H9 (cell line): ENCODE data around the gene MYO1D. TPM values are rescaled to one million over a fixed set of nuclear protein-coding genes. Genes with fewer than 3 reads are reported as not detected.

Experiments used
- DNase-seq: peaks from one replicate; pipeline ENCODE4 v3.0.0-alpha.2; 2017
- H2AFZ ChIP-seq: one replicate; pipeline ENCODE4 v1.6.1; 2013; ENCODE audit warnings: mild to moderate bottlenecking, low read length, control low read depth, moderate library complexity
- H2AK5ac ChIP-seq: 2 replicates; pipeline ENCODE4 v1.6.1; 2013; ENCODE audit warnings: low read length, control low read depth, mixed read lengths; ENCODE audit not compliant: insufficient read length
- H2BK120ac ChIP-seq: one replicate; pipeline ENCODE4 v1.6.1; 2013; ENCODE audit warnings: low read depth, mild to moderate bottlenecking, low read length, control low read depth, inconsistent platforms; ENCODE audit not compliant: poor library complexity, severe bottlenecking
- H2BK12ac ChIP-seq: 2 replicates; pipeline ENCODE4 v1.6.1; 2013; ENCODE audit warnings: low read length, control low read depth, mixed read lengths, low read depth; ENCODE audit not compliant: insufficient read length
- H2BK15ac ChIP-seq: 2 replicates; pipeline ENCODE4 v1.6.1; 2013; ENCODE audit warnings: low read depth, low read length, control low read depth
- H2BK20ac ChIP-seq: one replicate; pipeline ENCODE4 v1.6.1; 2013; ENCODE audit warnings: low read depth, mild to moderate bottlenecking, low read length, control low read depth, inconsistent platforms; ENCODE audit not compliant: poor library complexity, severe bottlenecking
- H2BK5ac ChIP-seq: 2 replicates; pipeline ENCODE4 v1.6.1; 2013; ENCODE audit warnings: low read length, control low read depth, mixed read lengths; ENCODE audit not compliant: insufficient read length
- H3K14ac ChIP-seq: 2 replicates; pipeline ENCODE4 v1.6.1; 2013; ENCODE audit warnings: low read length, control low read depth; ENCODE audit not compliant: insufficient read depth
- H3K18ac ChIP-seq: 2 replicates; pipeline ENCODE4 v1.6.1; 2013; ENCODE audit warnings: low read depth, mild to moderate bottlenecking, mixed read lengths, low read length, control low read depth; ENCODE audit not compliant: insufficient read length
- H3K23ac ChIP-seq: 2 replicates; pipeline ENCODE4 v1.6.1; 2013; ENCODE audit warnings: low read length, control low read depth, mixed read lengths, low read depth; ENCODE audit not compliant: insufficient read length
- H3K23me2 ChIP-seq: 2 replicates; pipeline ENCODE4 v1.6.1; 2013; ENCODE audit warnings: low read depth, mild to moderate bottlenecking, mixed read lengths, low read length, control low read depth; ENCODE audit not compliant: insufficient read length, poor library complexity, severe bottlenecking
- H3K27ac ChIP-seq: 2 replicates; pipeline ENCODE4 v1.5.1; 2013; ENCODE audit warnings: low read length, control low read depth, mixed read lengths, low read depth; ENCODE audit not compliant: insufficient read length
- H3K27me3 ChIP-seq: 2 replicates; pipeline ENCODE4 v1.6.1; 2013; ENCODE audit warnings: low read length, control low read depth, inconsistent platforms; ENCODE audit not compliant: insufficient read depth
- H3K4ac ChIP-seq: 2 replicates; pipeline ENCODE4 v1.6.1; 2013; ENCODE audit warnings: low read depth, mild to moderate bottlenecking, control low read depth, inconsistent platforms, low read length, moderate library complexity
- H3K4me1 ChIP-seq: 2 replicates; pipeline ENCODE4 v1.6.1; 2013; ENCODE audit warnings: low read length, control low read depth, inconsistent platforms; ENCODE audit not compliant: insufficient read depth
- H3K4me2 ChIP-seq: 2 replicates; pipeline ENCODE4 v1.6.1; 2013; ENCODE audit warnings: low read length, control low read depth, mixed read lengths; ENCODE audit not compliant: insufficient read length, insufficient read depth
- H3K56ac ChIP-seq: 2 replicates; pipeline ENCODE4 v1.6.1; 2013; ENCODE audit warnings: low read depth, mild to moderate bottlenecking, mixed read lengths, low read length, control low read depth; ENCODE audit not compliant: insufficient read length
- H3K79me1 ChIP-seq: 2 replicates; pipeline ENCODE4 v1.6.1; 2013; ENCODE audit warnings: low read depth, mild to moderate bottlenecking, moderate library complexity, low read length, control low read depth, inconsistent platforms; ENCODE audit not compliant: insufficient read depth, poor library complexity, severe bottlenecking
- H3K79me2 ChIP-seq: 2 replicates; pipeline ENCODE4 v1.6.1; 2013; ENCODE audit warnings: low read length, control low read depth, inconsistent platforms; ENCODE audit not compliant: insufficient read depth
- H3K9ac ChIP-seq: 2 replicates; pipeline ENCODE4 v1.6.1; 2013; ENCODE audit warnings: low read length, control low read depth, mixed read lengths; ENCODE audit not compliant: insufficient read length; ENCODE audit errors: extremely low read depth
- H3K9me3 ChIP-seq: one replicate; pipeline ENCODE4 v1.6.1; 2013; ENCODE audit warnings: low read depth, low read length, inconsistent platforms; ENCODE audit not compliant: control insufficient read depth
- H3T11ph ChIP-seq: one replicate; pipeline ENCODE4 v1.6.1; 2013; ENCODE audit warnings: mild to moderate bottlenecking, low read length, control low read depth, inconsistent platforms
- H4K20me1 ChIP-seq: one replicate; pipeline ENCODE4 v1.6.1; 2013; ENCODE audit not compliant: control insufficient read depth, insufficient read length, insufficient read depth
- H4K5ac ChIP-seq: 2 replicates; pipeline ENCODE4 v1.6.1; 2013; ENCODE audit warnings: low read depth, mild to moderate bottlenecking, mixed read lengths, low read length, control low read depth; ENCODE audit not compliant: insufficient read length
- H4K8ac ChIP-seq: replicated peaks from 2 replicates; pipeline ENCODE4 v1.6.1; 2013; ENCODE audit warnings: low read length, control low read depth, mixed read lengths, low read depth; ENCODE audit not compliant: insufficient read length
- H4K91ac ChIP-seq: 2 replicates; pipeline ENCODE4 v1.6.1; 2013; ENCODE audit warnings: low read depth, mild to moderate bottlenecking, moderate library complexity, mixed read lengths, low read length, control low read depth; ENCODE audit not compliant: insufficient read length
- H3K27ac Mint-ChIP-seq, 3 experiments: 2 replicates in 2 of 3; 3 replicates in 1 of 3; pipeline ENCODE4 v1.8.0; 2020 to 2021; ENCODE audit warnings: mixed read lengths in 3 of 3, mild to moderate bottlenecking in 1 of 3, moderate library complexity in 1 of 3
- H3K27me3 Mint-ChIP-seq: 2 replicates; pipeline ENCODE4 v1.8.0; 2021; ENCODE audit warnings: low read depth, mild to moderate bottlenecking, moderate library complexity, mixed read lengths
- H3K36me3 Mint-ChIP-seq, 3 experiments: 2 replicates in 2 of 3; 3 replicates in 1 of 3; pipeline ENCODE4 v1.8.0; 2020 to 2021; ENCODE audit warnings: low read depth in 3 of 3, mixed read lengths in 3 of 3; ENCODE audit not compliant: insufficient read depth in 1 of 3
- H3K4me1 Mint-ChIP-seq, 2 experiments: 2 replicates each; pipeline ENCODE4 v1.8.0; 2020; ENCODE audit warnings: mixed read lengths in 2 of 2
- H3K4me3 Mint-ChIP-seq, 2 experiments: 2 replicates in 1 of 2; 3 replicates in 1 of 2; pipeline ENCODE4 v1.8.0; 2020 to 2021; ENCODE audit warnings: mild to moderate bottlenecking in 2 of 2, mixed read lengths in 2 of 2, moderate library complexity in 1 of 2
- H3K9me3 Mint-ChIP-seq, 2 experiments: 2 replicates in 1 of 2; 3 replicates in 1 of 2; pipeline ENCODE4 v1.8.0; 2020; ENCODE audit warnings: mild to moderate bottlenecking in 2 of 2, mixed read lengths in 2 of 2, moderate library complexity in 1 of 2
- CTCF ChIP-seq: fragments of 200-600 bp; sonication (generic); conservative IDR thresholded peaks from 3 replicates; pipeline ENCODE4 v1.8.0; 2021; ENCODE audit warnings: antibody characterized with exemption, mild to moderate bottlenecking
- WGBS: extraction: QIAGEN DNeasy Blood & Tissue Kit; methylation state at CpG from one replicate; pipeline ENCODE4 v1.1.7; 2013; ENCODE audit warnings: missing lambda C conversion rate, low lambda C conversion rate, mixed read lengths; ENCODE audit not compliant: insufficient read length; ENCODE audit errors: extremely low coverage; 5-methylcytosine and 5-hydroxymethylcytosine counted together
- total RNA-seq: library from RNA; stranded (reverse); gene quantifications from 2 replicates; pipeline ENCODE4 v1.2.1, GENCODE V29; 2021

Gene MYO1D
- total RNA-seq, 1 experiment from 2014 or later: 19.0 TPM

- Histone ChIP-seq H3K4ac (no peak overlapping the region), H3K14ac (no peak overlapping the region), H4K5ac (no peak overlapping the region), H3K23ac (no peak overlapping the region), H3K9me3 (no peaks in the 10 kb centered on the region), H2BK20ac (no peak overlapping the region), H2BK120ac (no peak overlapping the region), H3K79me2 (no peaks in the 10 kb centered on the region), H2AFZ (no peak overlapping the region), H2BK5ac (no peak overlapping the region), H3K23me2 (no peaks in the 10 kb centered on the region), H2AK5ac (no peak overlapping the region), H4K91ac (no peak overlapping the region), H3K4me2 (no peak overlapping the region), H3K4me1 (no peaks in the 10 kb centered on the region; the same call in 1 of the 2 replicates), H3K79me1 (no peaks in the 10 kb centered on the region), H3K27ac (no peak overlapping the region), H2BK12ac (no peak overlapping the region), H3K18ac (no peak overlapping the region), H2BK15ac (no peak overlapping the region), H3K56ac (no peak overlapping the region), H3T11ph (no peak overlapping the region), H3K27me3 (no peaks in the 10 kb centered on the region), H3K9ac (no peak overlapping the region), H4K8ac (no peak overlapping the region), H4K20me1 (no peaks in the 10 kb centered on the region)
- no peak overlapping the region for H3K27ac Mint-ChIP-seq
- TF ChIP-seq CTCF: no peak
- H3K27me3 Mint-ChIP-seq: no peaks in the 10 kb centered on the region
- DNase-seq: no peak
- peaks cover 4 to 7% of the 10 kb centered on the region in 2 experiments; a peak in 2 of 4 replicates for H3K4me1 Mint-ChIP-seq
- no peaks in the 10 kb centered on the region; a peak in 1 of 5 replicates for H3K9me3 Mint-ChIP-seq
- no peaks in the 10 kb centered on the region; a peak in 3 of 7 replicates for H3K36me3 Mint-ChIP-seq
- H3K4me3 Mint-ChIP-seq: no peak overlapping the region
- no CpG with 5 or more reads among the region's 1 CpG for WGBS
Measured at GRCh38 chr17:32792207-32792606, 84.7 kb downstream of the MYO1D start.
